Activated T-helper 1 cell treated with anti-CD3 and anti-CD28 coated beads, Interleukin-12 subunit alpha, Interleukin-12 subunit beta, Interleukin-2, Interleukin-4 antibody, amounts not matched to agents 30 ng/mL and 10 ng/mL and 1 ng/mL, durations not matched to agents 14 hours and 24 hours and 36 hours (primary cell): ENCODE results near the gene FURIN. TPM values are rescaled to one million over a fixed set of nuclear protein-coding genes. Genes with fewer than 3 reads are reported as not detected.
"Not testable (repeated sequence)": the region's sequence is repeated elsewhere in the genome, so short reads cannot be mapped to it uniquely, and the experiment has no call there.

Source experiments
- DNase-seq: peaks from one replicate; pipeline ENCODE4 v3.0.0; 2021; ENCODE audit warnings: low spot score
- H3K27ac Mint-ChIP-seq: one replicate; pipeline ENCODE4 v1.8.0; 2021; ENCODE audit warnings: mild to moderate bottlenecking, mixed read lengths
- H3K27me3 Mint-ChIP-seq: one replicate; pipeline ENCODE4 v1.8.0; 2022; ENCODE audit warnings: mild to moderate bottlenecking, moderate library complexity, mixed read lengths; ENCODE audit not compliant: insufficient read depth
- H3K36me3 Mint-ChIP-seq: one replicate; pipeline ENCODE4 v1.8.0; 2021; ENCODE audit warnings: low read depth, mixed read lengths
- H3K4me1 Mint-ChIP-seq: one replicate; pipeline ENCODE4 v1.8.0; 2021; ENCODE audit warnings: low read depth, mixed read lengths
- H3K4me3 Mint-ChIP-seq: one replicate; pipeline ENCODE4 v1.8.0; 2021; ENCODE audit warnings: mild to moderate bottlenecking, moderate library complexity, mixed read lengths
- H3K9me3 Mint-ChIP-seq: one replicate; pipeline ENCODE4 v1.8.0; 2021; ENCODE audit warnings: mixed read lengths
- intact Hi-C: fragments of 100-400 bp; cut with micrococcal nuclease; formaldehyde crosslinking; loops from one replicate; pipeline ENCODE4 v1.15.1; 2024
- total RNA-seq: library from RNA; stranded (reverse); gene quantifications from 2 replicates; pipeline ENCODE4 v1.2.3, GENCODE V29; 2022

Gene FURIN
- total RNA-seq, 1 donor from 2014 or later: 530 TPM

- no peak for DNase-seq
- no peaks in the 10 kb centered on the region for H3K9me3 Mint-ChIP-seq
- intact Hi-C loops: loop anchor here (5.0 kb wide), 2 partner anchors 98 to 417 kb away; partner anchors contain the start of gene HDDC3
- peaks cover 11% of the 10 kb centered on the region for H3K36me3 Mint-ChIP-seq
- H3K4me3 Mint-ChIP-seq: no peak overlapping the region
- H3K27ac Mint-ChIP-seq: peak overlapping the region; percentile 99
- no peaks in the 10 kb centered on the region for H3K27me3 Mint-ChIP-seq
- H3K4me1 Mint-ChIP-seq: peaks cover 70% of the 10 kb centered on the region
Measured at GRCh38 chr15:90834626-90835025, 33.8 kb upstream of the FURIN start.

GRCh38 chr15:90836296-90836871 lies 32.0 kb upstream of the FURIN start:
- intact Hi-C loops: loop anchor here (5.0 kb wide), 2 partner anchors 96 to 419 kb away; partner anchors contain the start of gene HDDC3
- Mint-ChIP-seq H3K27ac (peak overlapping the region; percentile 99), H3K9me3 (no peaks in the 10 kb centered on the region), H3K4me3 (peak overlapping the region; percentile 7), H3K4me1 (peaks cover 68% of the 10 kb centered on the region), H3K36me3 (peaks cover 9% of the 10 kb centered on the region), H3K27me3 (no peaks in the 10 kb centered on the region)
- no peak for DNase-seq

DNA sequence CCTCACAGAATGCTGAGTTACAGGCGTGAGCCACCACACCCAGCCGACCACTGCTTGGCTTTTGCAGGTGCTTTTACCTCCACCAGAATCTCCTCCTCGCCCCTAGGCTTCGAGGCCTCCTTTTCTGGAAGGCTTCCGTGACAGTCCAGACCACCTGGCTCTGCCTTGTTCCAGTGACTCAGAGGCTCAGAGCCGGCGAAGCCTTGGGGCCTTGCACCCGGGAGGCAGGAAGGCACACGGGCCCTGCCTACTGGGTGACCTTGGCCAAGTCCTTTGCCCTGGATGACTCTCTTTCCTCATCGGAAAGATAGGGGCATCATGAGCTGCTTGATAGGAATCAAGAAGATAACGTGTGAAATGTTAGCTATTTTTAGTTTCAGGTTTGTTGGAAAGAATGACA lies 31.3 kb upstream of the FURIN start:
- Mint-ChIP-seq H3K36me3 (peaks cover 15% of the 10 kb centered on the region), H3K9me3 (no peaks in the 10 kb centered on the region), H3K27me3 (no peaks in the 10 kb centered on the region), H3K27ac (peak overlapping the region; percentile 99), H3K4me3 (peak overlapping the region; percentile 79), H3K4me1 (peaks cover 73% of the 10 kb centered on the region)
- intact Hi-C loops: loop anchor here (1.0 to 5.0 kb wide), 3 partner anchors 22 to 420 kb away; partner anchors contain the start of gene HDDC3
- no peak for DNase-seq

GRCh38 chr15:90838139-90838538 lies 30.2 kb upstream of the FURIN start:
- H3K4me1 Mint-ChIP-seq: peaks cover 80% of the 10 kb centered on the region
- H3K36me3 Mint-ChIP-seq: peaks cover 19% of the 10 kb centered on the region
- peak overlapping the region; percentile 99 for H3K27ac Mint-ChIP-seq

GRCh38 chr15:90838544-90838943 lies 29.8 kb upstream of the FURIN start:
- Mint-ChIP-seq H3K36me3 (peaks cover 23% of the 10 kb centered on the region), H3K4me3 (peak overlapping the region; percentile 79), H3K27ac (peak overlapping the region; percentile 99), H3K4me1 (peaks cover 84% of the 10 kb centered on the region), H3K27me3 (no peaks in the 10 kb centered on the region), H3K9me3 (no peaks in the 10 kb centered on the region)
- DNase-seq: no peak
- intact Hi-C loops: loop anchor here (1.0 to 5.0 kb wide), 6 partner anchors 8 to 421 kb away; partner anchors contain the start of gene HDDC3

More at GRCh38 chr15:90838139-90838538, 30.2 kb upstream of the FURIN start:
- peak overlapping the region; percentile 79 for H3K4me3 Mint-ChIP-seq
- peak; percentile 85 for DNase-seq
- no peaks in the 10 kb centered on the region for H3K27me3 Mint-ChIP-seq
- intact Hi-C loops: loop anchor here (1.0 to 5.0 kb wide), 6 partner anchors 8 to 421 kb away; partner anchors contain the start of gene HDDC3
- H3K9me3 Mint-ChIP-seq: no peaks in the 10 kb centered on the region

- H3K4me1 Mint-ChIP-seq: peaks cover 84% of the 10 kb centered on the region
- H3K27me3 Mint-ChIP-seq: no peaks in the 10 kb centered on the region
- intact Hi-C loops: loop anchor here (5.0 kb wide), 2 partner anchors 93 to 422 kb away; partner anchors contain the start of gene HDDC3
- no peaks in the 10 kb centered on the region for H3K9me3 Mint-ChIP-seq
- peak overlapping the region; percentile 99 for H3K27ac Mint-ChIP-seq
- peaks cover 23% of the 10 kb centered on the region for H3K36me3 Mint-ChIP-seq
- no peak for DNase-seq
- peak overlapping the region; percentile 79 for H3K4me3 Mint-ChIP-seq
Measured at GRCh38 chr15:90839187-90840071, 29.0 kb upstream of the FURIN start.

- peaks cover 25% of the 10 kb centered on the region for H3K36me3 Mint-ChIP-seq
- H3K27me3 Mint-ChIP-seq: no peaks in the 10 kb centered on the region
- H3K4me3 Mint-ChIP-seq: peak overlapping the region; percentile 79
- peaks cover 82% of the 10 kb centered on the region for H3K4me1 Mint-ChIP-seq
- H3K27ac Mint-ChIP-seq: peak overlapping the region; percentile 99
- DNase-seq: no peak
- H3K9me3 Mint-ChIP-seq: no peaks in the 10 kb centered on the region
- intact Hi-C loops: no loop called here
Measured at GRCh38 chr15:90840157-90840855, 28.1 kb upstream of the FURIN start.

GRCh38 chr15:90840954-90841353 lies 27.4 kb upstream of the FURIN start:
- peaks cover 27% of the 10 kb centered on the region for H3K36me3 Mint-ChIP-seq

DNA sequence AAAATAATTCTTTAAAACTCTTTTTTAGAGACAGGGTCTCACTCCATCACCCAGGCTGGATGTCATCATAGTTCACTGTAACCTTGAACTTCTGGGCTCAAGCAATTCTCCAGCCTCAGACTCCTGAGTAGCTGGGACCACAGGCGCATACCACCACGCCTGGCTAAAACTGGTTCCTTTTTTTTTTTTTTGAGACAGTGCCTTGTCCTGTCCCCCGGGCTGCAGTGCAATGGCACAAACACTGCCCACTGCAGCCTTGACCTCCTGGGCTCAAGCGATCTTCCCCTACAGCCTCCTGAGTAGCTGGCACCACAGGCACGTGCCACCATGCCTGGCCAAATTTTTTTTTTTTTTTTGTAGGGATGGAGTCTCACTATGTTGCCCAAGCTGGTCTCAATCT lies 23.7 kb upstream of the FURIN start:
- intact Hi-C loops: loop anchor here (1.0 to 2.0 kb wide), 3 partner anchors 12 to 457 kb away; no protein-coding TSS in a partner anchor
- H3K27ac Mint-ChIP-seq: peak overlapping the region; percentile 97
- peaks cover 40% of the 10 kb centered on the region for H3K36me3 Mint-ChIP-seq
- no peak for DNase-seq
- peaks cover 69% of the 10 kb centered on the region for H3K4me1 Mint-ChIP-seq
- H3K4me3 Mint-ChIP-seq: peak overlapping the region; percentile 53
- H3K9me3 Mint-ChIP-seq: no peaks in the 10 kb centered on the region
- H3K27me3 Mint-ChIP-seq: no peaks in the 10 kb centered on the region

More at GRCh38 chr15:90840954-90841353, 27.4 kb upstream of the FURIN start:
- peaks cover 88% of the 10 kb centered on the region for H3K4me1 Mint-ChIP-seq
- DNase-seq: no peak
- intact Hi-C loops: no loop called here
- peak overlapping the region; percentile 79 for H3K4me3 Mint-ChIP-seq
- no peaks in the 10 kb centered on the region for H3K27me3 Mint-ChIP-seq
- H3K9me3 Mint-ChIP-seq: no peaks in the 10 kb centered on the region
- H3K27ac Mint-ChIP-seq: peak overlapping the region; percentile 48

- peaks cover 62% of the 10 kb centered on the region for H3K4me1 Mint-ChIP-seq
- H3K4me3 Mint-ChIP-seq: peak overlapping the region; percentile 53
- peaks cover 40% of the 10 kb centered on the region for H3K36me3 Mint-ChIP-seq
- peak; percentile 68 for DNase-seq
- H3K27me3 Mint-ChIP-seq: no peaks in the 10 kb centered on the region
- peak overlapping the region; percentile 97 for H3K27ac Mint-ChIP-seq
- no peaks in the 10 kb centered on the region for H3K9me3 Mint-ChIP-seq
- intact Hi-C loops: loop anchor here (1.0 to 2.0 kb wide), 3 partner anchors 11 to 458 kb away; no protein-coding TSS in a partner anchor
Measured at GRCh38 chr15:90845201-90845949, 23.0 kb upstream of the FURIN start.

DNA sequence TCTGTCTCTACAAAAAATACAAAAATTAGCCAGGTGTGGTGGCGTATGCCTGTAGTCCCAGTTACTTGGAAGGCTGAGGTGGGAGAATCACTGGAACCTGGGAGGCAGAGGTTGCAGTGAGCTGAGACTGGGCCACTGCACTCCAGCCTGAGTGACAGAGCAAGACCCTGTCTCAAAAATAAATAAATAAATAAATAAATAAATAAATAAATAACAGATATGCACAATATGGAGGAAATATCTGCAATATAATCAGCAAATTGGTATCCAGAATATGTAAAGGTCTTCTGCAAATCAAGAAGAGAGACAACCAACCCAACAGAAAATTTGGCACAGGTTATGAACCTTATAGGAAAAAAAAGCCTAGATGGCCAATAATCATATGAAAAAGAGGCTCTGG lies 19.0 kb upstream of the FURIN start:
- H3K4me3 Mint-ChIP-seq, DNase-seq, intact Hi-C loops, H3K9me3 Mint-ChIP-seq, H3K27me3 Mint-ChIP-seq: not testable (repeated sequence)
- peaks cover 61% of the 10 kb centered on the region for H3K4me1 Mint-ChIP-seq
- peak overlapping the region; percentile 55 for H3K27ac Mint-ChIP-seq
- H3K36me3 Mint-ChIP-seq: peaks cover 35% of the 10 kb centered on the region

DNA sequence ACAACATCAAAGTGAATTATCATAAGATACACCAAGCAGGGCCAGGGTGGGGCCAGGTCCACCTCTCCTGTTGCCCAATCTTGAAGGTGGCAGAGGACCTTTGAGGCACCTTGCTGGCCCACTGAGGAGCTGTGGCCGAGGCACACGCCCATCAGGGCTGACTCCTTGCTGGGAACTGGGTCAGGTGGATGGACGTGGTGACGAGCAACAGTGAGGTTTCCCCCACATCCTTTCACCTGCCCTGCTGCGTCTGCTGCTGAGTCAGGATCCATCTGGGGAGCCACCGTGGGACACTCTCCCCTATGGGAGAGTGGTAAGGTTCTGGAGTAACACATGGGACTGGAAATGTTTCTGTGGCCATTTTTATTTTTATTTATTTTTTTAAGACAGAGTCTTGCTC lies 17.3 kb upstream of the FURIN start:
- Mint-ChIP-seq H3K4me3 (peak overlapping the region; percentile 63), H3K36me3 (peaks cover 33% of the 10 kb centered on the region), H3K27ac (peak overlapping the region; percentile 96)

More for the DNA sequence above, 17.3 kb upstream of the FURIN start:
- intact Hi-C loops: no loop called here
- peaks cover 1% of the 10 kb centered on the region for H3K27me3 Mint-ChIP-seq
- peak; percentile 67 for DNase-seq
- peaks cover 4% of the 10 kb centered on the region for H3K9me3 Mint-ChIP-seq
- H3K4me1 Mint-ChIP-seq: peaks cover 64% of the 10 kb centered on the region
